ENCODE data around the gene MRFAP1.

Gene MRFAP1

DNA sequence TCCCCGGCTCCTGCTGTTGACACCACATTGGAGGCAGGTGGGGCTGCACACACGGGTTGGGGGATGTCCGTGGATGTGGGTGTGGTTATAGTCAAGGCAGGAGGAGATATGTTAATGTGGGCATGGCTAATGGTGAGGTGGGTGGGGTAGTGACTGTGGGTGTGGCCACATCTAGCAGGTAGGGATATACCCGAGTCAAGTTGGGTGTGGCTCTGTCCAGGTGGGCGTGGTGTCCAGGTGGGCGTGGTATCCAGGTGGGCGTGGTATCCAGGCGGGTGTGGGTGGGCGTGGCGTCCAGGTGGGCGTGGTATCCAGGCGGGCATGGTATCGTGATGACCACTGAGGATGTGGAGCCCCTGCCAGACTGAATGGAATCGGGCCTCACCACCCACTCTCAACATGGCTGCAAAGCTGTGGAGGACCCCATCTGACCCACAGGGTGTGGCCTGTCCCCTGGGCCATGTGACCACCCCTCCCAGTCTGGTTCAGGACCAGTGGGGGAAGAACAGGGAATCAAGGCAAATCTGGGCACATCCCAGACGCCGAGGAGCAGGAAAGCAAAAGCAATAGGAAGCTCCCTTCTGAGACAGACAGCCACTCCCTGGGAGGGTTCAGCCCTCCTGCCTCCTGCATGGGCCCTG is 44.5 kb upstream of the MRFAP1 start:
- TF ChIP-seq, protein P1, sequence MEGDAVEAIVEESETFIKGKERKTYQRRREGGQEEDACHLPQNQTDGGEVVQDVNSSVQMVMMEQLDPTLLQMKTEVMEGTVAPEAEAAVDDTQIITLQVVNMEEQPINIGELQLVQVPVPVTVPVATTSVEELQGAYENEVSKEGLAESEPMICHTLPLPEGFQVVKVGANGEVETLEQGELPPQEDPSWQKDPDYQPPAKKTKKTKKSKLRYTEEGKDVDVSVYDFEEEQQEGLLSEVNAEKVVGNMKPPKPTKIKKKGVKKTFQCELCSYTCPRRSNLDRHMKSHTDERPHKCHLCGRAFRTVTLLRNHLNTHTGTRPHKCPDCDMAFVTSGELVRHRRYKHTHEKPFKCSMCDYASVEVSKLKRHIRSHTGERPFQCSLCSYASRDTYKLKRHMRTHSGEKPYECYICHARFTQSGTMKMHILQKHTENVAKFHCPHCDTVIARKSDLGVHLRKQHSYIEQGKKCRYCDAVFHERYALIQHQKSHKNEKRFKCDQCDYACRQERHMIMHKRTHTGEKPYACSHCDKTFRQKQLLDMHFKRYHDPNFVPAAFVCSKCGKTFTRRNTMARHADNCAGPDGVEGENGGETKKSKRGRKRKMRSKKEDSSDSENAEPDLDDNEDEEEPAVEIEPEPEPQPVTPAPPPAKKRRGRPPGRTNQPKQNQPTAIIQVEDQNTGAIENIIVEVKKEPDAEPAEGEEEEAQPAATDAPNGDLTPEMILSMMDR (IDR thresholded peaks at IDR 0.05; ENCODE audit: low read depth, low read length), result no peak
- DNase-seq (ENCODE audit: low read depth in 2 of 2), result no peak
- no peak overlapping the region for H3K4me3 ChIP-seq (replicated peaks in 1 of 2; ENCODE audit: low read depth in 2 of 2, low read length in 2 of 2)

DNA sequence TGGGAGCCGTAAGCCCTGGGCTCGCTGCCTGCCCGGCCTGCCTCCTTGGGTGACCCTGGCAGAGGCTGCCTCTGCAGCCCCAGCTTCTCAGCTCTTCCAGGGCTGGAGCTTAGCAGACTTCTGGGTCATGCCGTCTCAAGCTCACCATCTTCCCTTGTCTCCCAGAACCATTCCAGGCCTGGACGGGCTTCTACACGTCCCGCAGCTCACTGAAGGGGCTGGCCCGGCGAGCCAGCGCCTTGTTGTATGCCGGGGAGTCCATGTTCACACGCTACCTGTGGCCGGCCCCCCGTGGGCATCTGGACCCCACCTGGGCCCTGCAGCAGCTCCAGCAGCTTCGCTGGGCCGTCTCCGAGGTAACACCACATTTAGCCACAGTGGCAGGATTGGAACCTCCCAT is 43.5 kb upstream of the MRFAP1 start:
- TF ChIP-seq, protein P1 (IDR thresholded peaks at IDR 0.05; ENCODE audit: low read depth, low read length), result no peak
- H3K4me3 ChIP-seq (replicated peaks in 1 of 2; ENCODE audit: low read depth in 2 of 2, low read length in 2 of 2), result no peak overlapping the region
- DNase-seq (ENCODE audit: low read depth in 2 of 2), result no peak

DNA sequence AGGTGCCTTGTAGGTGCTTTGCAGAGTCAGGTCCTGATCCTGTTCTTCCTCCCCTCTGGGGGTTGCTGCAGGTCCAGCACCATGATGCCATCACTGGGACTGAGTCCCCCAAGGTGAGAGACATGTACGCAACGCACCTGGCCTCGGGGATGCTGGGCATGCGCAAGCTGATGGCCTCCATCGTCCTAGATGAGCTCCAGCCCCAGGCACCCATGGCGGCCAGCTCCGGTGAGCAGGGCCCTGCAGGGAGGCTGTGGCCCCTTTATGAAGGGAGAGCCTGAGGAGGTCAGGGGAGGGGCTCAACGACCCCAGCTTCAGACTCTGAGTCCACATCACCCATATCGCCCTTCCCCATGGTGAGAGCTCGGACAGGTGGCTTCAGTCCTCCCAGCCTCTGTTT is 42.4 kb upstream of the MRFAP1 start:
- H3K4me3 ChIP-seq (replicated peaks in 1 of 2; ENCODE audit: low read depth in 2 of 2, low read length in 2 of 2), result no peak overlapping the region
- DNase-seq (ENCODE audit: low read depth in 2 of 2), result no peak
- TF ChIP-seq, protein P1 (IDR thresholded peaks at IDR 0.05; ENCODE audit: low read depth, low read length), result no peak

DNA sequence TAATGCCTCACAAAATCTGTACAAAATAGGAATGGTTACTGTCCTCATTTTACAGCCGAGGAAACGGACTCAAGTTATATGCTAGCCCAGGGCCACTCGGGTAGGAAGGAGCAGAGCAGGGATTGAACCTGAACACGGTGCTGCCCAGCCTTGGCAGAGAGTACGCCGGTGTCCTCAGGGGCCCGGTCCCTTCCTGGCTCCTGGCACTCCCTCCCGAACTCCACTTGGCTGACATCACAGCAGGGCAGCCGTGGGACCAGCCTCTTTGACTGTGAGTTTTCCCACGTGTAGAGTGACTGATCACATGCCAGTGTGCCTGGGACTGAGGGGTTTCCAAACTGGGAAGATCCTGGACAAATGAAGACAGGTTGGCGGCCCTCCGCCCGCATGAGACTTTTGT is 41.8 kb upstream of the MRFAP1 start:
- H3K4me3 ChIP-seq (replicated peaks in 1 of 2; ENCODE audit: low read depth in 2 of 2, low read length in 2 of 2), result no peak overlapping the region
- TF ChIP-seq, protein P1 (IDR thresholded peaks at IDR 0.05; ENCODE audit: low read depth, low read length), result no peak
- DNase-seq (ENCODE audit: low read depth in 2 of 2), result no peak

DNA sequence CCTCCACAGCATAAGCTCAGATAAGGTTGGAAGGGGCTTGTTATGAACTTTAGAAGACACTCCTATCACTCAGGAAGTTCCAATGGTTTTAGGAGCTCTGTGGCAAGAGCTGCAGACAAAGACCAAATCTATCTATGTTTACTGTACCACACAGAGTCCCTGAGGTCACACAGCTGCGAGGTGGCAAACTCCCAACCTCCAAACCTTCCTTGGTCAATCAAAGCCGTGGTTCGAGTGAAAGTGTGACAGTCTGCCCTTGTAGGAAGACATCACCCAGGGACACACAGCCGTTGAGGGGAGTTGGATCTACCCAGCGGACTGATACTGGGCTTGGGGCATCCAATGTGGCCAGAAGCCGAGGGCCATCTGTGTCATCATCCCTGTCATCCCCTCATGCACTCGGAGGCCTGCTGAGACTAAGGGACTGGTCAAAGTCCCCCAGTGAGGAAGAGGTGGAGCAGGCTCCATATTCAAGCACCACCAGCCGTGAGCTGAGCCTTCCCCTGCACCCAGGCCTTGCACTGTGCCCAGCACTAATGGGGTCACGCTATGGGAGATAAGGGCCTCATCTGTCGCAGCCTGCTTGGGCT is 38.7 kb upstream of the MRFAP1 start:
- no peak for DNase-seq (ENCODE audit: low read depth in 2 of 2)
- H3K4me3 ChIP-seq (replicated peaks in 1 of 2; ENCODE audit: low read depth in 2 of 2, low read length in 2 of 2), result no peak overlapping the region
- TF ChIP-seq, protein P1 (IDR thresholded peaks at IDR 0.05; ENCODE audit: low read depth, low read length), result no peak

DNA sequence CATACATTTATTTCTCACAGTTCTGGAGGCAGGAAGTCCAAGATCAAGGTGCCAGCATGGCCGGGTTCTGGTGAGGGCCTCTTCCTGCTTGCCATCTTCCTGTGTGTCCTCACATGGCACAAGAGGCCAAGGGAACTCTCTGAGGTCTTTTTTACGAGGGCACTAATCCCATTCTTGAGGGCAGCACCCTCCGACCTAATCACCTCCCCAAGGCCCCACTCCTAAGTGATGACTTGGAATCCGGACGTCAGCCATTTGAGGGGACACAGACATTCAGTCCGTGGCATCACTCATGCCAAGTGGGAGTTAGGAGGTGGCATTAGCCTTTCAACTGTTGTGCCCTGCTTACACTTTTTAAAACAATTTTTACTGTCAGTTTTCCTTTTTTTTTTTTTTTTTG is 38.2 kb upstream of the MRFAP1 start:
- TF ChIP-seq, protein P1 (IDR thresholded peaks at IDR 0.05; ENCODE audit: low read depth, low read length), result no peak
- no peak for DNase-seq (ENCODE audit: low read depth in 2 of 2)
- H3K4me3 ChIP-seq (replicated peaks in 1 of 2; ENCODE audit: low read depth in 2 of 2, low read length in 2 of 2), result no peak overlapping the region

DNA sequence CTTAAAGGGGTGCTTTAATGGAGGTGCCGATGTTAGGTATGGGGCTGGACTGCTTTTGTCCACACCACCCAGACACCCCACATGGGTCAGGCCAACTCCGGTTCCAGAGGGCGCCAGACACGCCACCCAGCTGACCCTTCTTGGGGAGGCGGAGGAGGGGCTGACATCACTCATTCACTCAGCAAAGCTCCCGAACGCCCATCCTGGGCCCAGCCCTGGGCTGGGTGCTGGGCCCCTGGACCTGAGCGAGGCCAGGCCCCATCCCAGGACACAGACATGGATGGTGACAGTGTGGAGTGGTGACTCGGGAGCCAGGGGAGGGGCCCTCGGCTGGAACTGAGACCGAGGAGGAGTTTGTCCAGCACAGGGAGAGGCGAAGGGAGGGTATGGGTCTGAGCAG is 37.4 kb upstream of the MRFAP1 start:
- TF ChIP-seq, protein P1 (IDR thresholded peaks at IDR 0.05; ENCODE audit: low read depth, low read length), result no peak
- no peak overlapping the region for H3K4me3 ChIP-seq (replicated peaks in 1 of 2; ENCODE audit: low read depth in 2 of 2, low read length in 2 of 2)
- DNase-seq (ENCODE audit: low read depth in 2 of 2), result no peak

Measured in cardiac fibroblast (primary cell).